ENCODE results near the gene TWNK. TPM values are rescaled to one million over a fixed set of nuclear protein-coding genes. Genes with fewer than 3 reads are reported as not detected.

Gene TWNK
- total RNA-seq, 1 experiment from 2014 or later = 13.8 TPM

DNA sequence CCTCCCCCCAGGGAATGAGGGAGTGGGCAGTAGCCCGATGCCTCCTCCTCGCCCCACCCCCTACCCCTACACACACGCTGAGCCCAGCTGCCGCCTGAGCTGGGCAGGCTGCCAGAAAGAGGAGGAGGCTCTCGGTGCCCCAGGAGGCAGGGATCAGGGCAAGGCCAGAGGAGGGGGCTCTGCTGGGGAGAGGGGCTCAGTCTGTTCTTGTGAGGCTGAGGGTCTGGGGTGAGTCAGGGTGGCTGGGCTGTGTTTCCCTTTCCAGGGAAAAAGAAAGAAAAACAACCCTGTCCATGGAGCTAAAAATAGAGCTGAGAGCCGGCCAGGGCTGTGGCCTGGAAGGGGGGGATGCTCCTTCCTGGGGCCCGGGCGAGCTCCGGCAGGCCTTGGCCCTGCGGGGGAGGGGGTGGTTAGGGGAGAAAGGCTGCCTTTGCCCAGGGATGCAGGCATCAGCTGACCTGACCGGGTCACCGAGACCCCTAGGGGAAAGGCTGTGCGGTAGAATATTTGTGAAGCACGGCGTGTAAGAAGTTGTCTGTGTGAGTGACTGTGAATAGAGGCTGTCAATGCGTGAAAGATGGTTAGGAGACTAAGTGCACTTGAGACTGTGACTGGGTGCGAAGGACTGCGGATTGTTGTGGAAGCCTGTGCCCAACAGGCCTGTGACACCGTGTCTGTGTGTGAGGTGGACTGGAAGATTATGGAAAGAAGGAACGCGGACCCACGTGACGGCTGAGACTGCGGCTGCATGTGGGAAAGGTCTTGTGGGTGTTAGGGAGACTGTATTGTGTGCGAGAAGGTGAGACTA is 11.0 kb downstream of the TWNK start:
- no peaks in the 10 kb centered on the region for H3K9me3 Mint-ChIP-seq (ENCODE audit: low read depth, unreplicated experiment)
- CTCF ChIA-PET = interaction anchor here (0.6 to 1.5 kb wide), 3 partner anchors 13 to 462 kb away, joined by 5 to 17 read pairs (median 8); no protein-coding TSS in a partner anchor
- H3K4me3 Mint-ChIP-seq (ENCODE audit: low read depth, unreplicated experiment) = peak overlapping the region; percentile 70

DNA sequence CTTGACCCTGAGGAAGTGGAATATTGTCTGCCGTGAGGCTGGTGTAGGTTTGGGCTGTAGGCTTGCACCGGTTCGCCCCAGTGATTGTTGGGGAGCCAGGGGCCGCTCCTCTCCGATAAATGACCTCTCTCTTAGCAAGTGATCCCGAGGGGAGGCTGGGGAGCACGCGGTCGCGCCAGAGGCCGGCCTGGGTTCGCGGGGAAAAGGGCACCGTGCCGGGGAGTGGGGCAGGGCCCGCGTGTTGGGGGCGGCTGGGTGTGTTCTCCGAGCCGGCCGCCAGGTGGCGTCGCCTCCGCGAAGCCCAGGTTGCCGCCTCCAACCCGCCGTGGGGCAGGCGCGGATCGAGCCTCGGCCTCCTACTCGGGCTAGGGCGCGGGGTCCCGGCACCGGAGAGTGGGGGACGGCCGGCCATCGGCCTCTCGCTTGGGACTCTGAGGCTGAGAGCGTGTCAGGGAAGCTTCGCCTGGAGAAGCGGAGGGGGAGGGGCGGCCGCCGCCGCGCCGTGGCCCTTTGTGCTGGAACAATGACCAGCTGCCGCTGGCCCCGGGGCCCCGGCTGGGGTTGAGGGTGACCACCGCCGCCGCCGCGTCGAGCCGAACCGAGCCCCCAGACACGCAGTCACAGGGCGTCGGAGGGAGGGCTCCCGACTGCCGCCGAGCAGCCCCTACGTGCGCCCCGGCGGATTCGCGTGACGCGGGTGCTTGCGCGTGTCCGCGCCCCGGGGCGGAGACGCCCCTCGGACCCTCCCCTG is 11.8 kb downstream of the TWNK start:
- no TSS peak for BruUV-seq (replicated peaks)
- TF ChIP-seq, protein P1, sequence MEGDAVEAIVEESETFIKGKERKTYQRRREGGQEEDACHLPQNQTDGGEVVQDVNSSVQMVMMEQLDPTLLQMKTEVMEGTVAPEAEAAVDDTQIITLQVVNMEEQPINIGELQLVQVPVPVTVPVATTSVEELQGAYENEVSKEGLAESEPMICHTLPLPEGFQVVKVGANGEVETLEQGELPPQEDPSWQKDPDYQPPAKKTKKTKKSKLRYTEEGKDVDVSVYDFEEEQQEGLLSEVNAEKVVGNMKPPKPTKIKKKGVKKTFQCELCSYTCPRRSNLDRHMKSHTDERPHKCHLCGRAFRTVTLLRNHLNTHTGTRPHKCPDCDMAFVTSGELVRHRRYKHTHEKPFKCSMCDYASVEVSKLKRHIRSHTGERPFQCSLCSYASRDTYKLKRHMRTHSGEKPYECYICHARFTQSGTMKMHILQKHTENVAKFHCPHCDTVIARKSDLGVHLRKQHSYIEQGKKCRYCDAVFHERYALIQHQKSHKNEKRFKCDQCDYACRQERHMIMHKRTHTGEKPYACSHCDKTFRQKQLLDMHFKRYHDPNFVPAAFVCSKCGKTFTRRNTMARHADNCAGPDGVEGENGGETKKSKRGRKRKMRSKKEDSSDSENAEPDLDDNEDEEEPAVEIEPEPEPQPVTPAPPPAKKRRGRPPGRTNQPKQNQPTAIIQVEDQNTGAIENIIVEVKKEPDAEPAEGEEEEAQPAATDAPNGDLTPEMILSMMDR (IDR thresholded peaks at IDR 0.05; ENCODE audit: unreplicated experiment) = peak; percentile 84
- peak overlapping the region; percentile 69 for H3K27ac Mint-ChIP-seq (ENCODE audit: unreplicated experiment)
- no peaks in the 10 kb centered on the region for H3K9me3 Mint-ChIP-seq (ENCODE audit: low read depth, unreplicated experiment)
- H3K4me1 Mint-ChIP-seq (ENCODE audit: low read depth, unreplicated experiment) = peaks cover 14% of the 10 kb centered on the region
- peak; percentile 74 for DNase-seq
- H3K27me3 Mint-ChIP-seq (ENCODE audit: unreplicated experiment) = no peaks in the 10 kb centered on the region
- H3K36me3 Mint-ChIP-seq (ENCODE audit: insufficient read depth, unreplicated experiment) = peaks cover 61% of the 10 kb centered on the region
- intact Hi-C loops (cut with micrococcal nuclease; ENCODE audit: unreplicated experiment) = no loop called here
- CTCF ChIA-PET = interaction anchor here (0.7 to 1.5 kb wide), 3 partner anchors 12 to 15 kb away, joined by 3 to 17 read pairs (median 5); no protein-coding TSS in a partner anchor
- H3K4me3 Mint-ChIP-seq (ENCODE audit: low read depth, unreplicated experiment) = peak overlapping the region; percentile 70

More for the DNA sequence above, 11.0 kb downstream of the TWNK start:
- DNase-seq = peak; percentile 67
- H3K27ac Mint-ChIP-seq (ENCODE audit: unreplicated experiment) = peak overlapping the region; percentile 69
- intact Hi-C loops (cut with micrococcal nuclease; ENCODE audit: unreplicated experiment) = no loop called here
- H3K36me3 Mint-ChIP-seq (ENCODE audit: insufficient read depth, unreplicated experiment) = peaks cover 61% of the 10 kb centered on the region
- peaks cover 14% of the 10 kb centered on the region for H3K4me1 Mint-ChIP-seq (ENCODE audit: low read depth, unreplicated experiment)
- TF ChIP-seq, protein P1 (IDR thresholded peaks at IDR 0.05; ENCODE audit: unreplicated experiment) = no peak
- no peaks in the 10 kb centered on the region for H3K27me3 Mint-ChIP-seq (ENCODE audit: unreplicated experiment)
- no TSS peak for BruUV-seq (replicated peaks)

DNA sequence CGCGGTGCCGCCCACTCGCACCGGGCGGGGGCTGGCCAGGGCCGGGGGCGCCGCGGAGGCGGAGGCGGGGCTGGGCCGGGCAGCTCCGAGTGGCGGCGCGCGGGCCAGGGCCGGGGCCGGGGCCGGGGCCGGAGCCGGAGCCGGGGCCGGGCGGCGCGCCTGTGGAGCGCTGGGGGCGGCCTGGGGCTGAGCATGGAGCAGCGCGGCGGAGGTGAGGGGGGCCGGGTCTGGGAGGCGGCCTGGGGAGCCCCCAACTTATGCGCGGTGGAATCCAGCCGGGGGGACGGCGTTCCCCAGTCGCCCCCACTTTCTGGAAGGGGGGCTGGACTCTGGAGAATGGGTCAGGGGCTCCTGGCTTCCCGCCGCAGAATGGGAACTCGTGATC is 12.4 kb downstream of the TWNK start, which contains the start of gene LZTS2:
TSS of gene LZTS2 (plus strand) at position 67 of the 385 bp plus-strand sequence. CDS start 2,731 bp downstream, outside the sequence.
- Mint-ChIP-seq H3K4me1 (ENCODE audit: low read depth, unreplicated experiment) (peaks cover 14% of the 10 kb centered on the region), H3K36me3 (ENCODE audit: insufficient read depth, unreplicated experiment) (peaks cover 61% of the 10 kb centered on the region), H3K27me3 (ENCODE audit: unreplicated experiment) (no peaks in the 10 kb centered on the region), H3K9me3 (ENCODE audit: low read depth, unreplicated experiment) (no peaks in the 10 kb centered on the region), H3K4me3 (ENCODE audit: low read depth, unreplicated experiment) (peak within 1 kb of the TSS; percentile 70), H3K27ac (ENCODE audit: unreplicated experiment) (peak within 1 kb of the TSS; percentile 69)
- intact Hi-C loops (cut with micrococcal nuclease; ENCODE audit: unreplicated experiment) = no loop called here
- CTCF ChIA-PET = interaction anchor here (0.7 to 1.0 kb wide), 2 partner anchors 12 to 15 kb away, joined by 3 to 5 read pairs; no protein-coding TSS in a partner anchor
- DNase-seq = peak; percentile 41
- no TSS peak for BruUV-seq (replicated peaks)
- TF ChIP-seq, protein P1 (IDR thresholded peaks at IDR 0.05; ENCODE audit: unreplicated experiment) = no peak

- Mint-ChIP-seq H3K4me1 (ENCODE audit: low read depth, unreplicated experiment) (peaks cover 14% of the 10 kb centered on the region), H3K36me3 (ENCODE audit: insufficient read depth, unreplicated experiment) (peaks cover 57% of the 10 kb centered on the region), H3K4me3 (ENCODE audit: low read depth, unreplicated experiment) (peak overlapping the region; percentile 47), H3K27me3 (ENCODE audit: unreplicated experiment) (no peaks in the 10 kb centered on the region), H3K27ac (ENCODE audit: unreplicated experiment) (peak overlapping the region; percentile 44), H3K9me3 (ENCODE audit: low read depth, unreplicated experiment) (no peaks in the 10 kb centered on the region)
- no TSS peak for BruUV-seq (replicated peaks)
- intact Hi-C loops (cut with micrococcal nuclease; ENCODE audit: unreplicated experiment) = no loop called here
- CTCF ChIA-PET = interaction anchor here (1.0 kb wide), 1 partner anchor 11 kb away, joined by 5 read pairs; no protein-coding TSS in a partner anchor
- no peak for DNase-seq
- TF ChIP-seq, protein P1 (IDR thresholded peaks at IDR 0.05; ENCODE audit: unreplicated experiment) = no peak
Observed at GRCh38 chr10:101000127-101000914, 13.0 kb downstream of the TWNK start.
